Liver (tissue), 9 donors: ENCODE measurements around the gene ZNF827. TPM values are rescaled to one million over a fixed set of nuclear protein-coding genes. Genes with fewer than 3 reads are reported as not detected.

Experiments
- DNase-seq: peaks from one replicate; pipeline ENCODE4 v3.0.0-alpha.2; 2017; ENCODE audit warnings: low spot score
- H3K27ac ChIP-seq, 2 donors: one replicate each; pipeline ENCODE4 v1.7.0; 2013; ENCODE audit warnings: inconsistent platforms in 2 of 2, low read length in 2 of 2, control low read depth in 1 of 2, low read depth in 1 of 2, mild to moderate bottlenecking in 1 of 2
- H3K27me3 ChIP-seq, 4 donors: one replicate each; pipeline versions ENCODE4 v1.6.1 to v1.7.0; 2013; ENCODE audit warnings: low read length in 3 of 4, inconsistent platforms in 1 of 4, mild to moderate bottlenecking in 1 of 4, moderate library complexity in 1 of 4; ENCODE audit not compliant: control insufficient read depth in 4 of 4, insufficient read depth in 4 of 4
- H3K36me3 ChIP-seq, 4 donors: one replicate each; pipeline versions ENCODE4 v1.6.1 to v1.7.0; 2013; ENCODE audit warnings: low read length in 3 of 4, mild to moderate bottlenecking in 3 of 4, low read depth in 1 of 4, moderate library complexity in 1 of 4; ENCODE audit not compliant: control insufficient read depth in 4 of 4, insufficient read depth in 3 of 4
- H3K4me1 ChIP-seq, 4 donors: one replicate each; pipeline versions ENCODE4 v1.6.1 to v1.7.0; 2013; ENCODE audit warnings: low read length in 3 of 4, mild to moderate bottlenecking in 3 of 4, moderate library complexity in 1 of 4; ENCODE audit not compliant: control insufficient read depth in 4 of 4, insufficient read depth in 4 of 4
- H3K4me3 ChIP-seq, 3 donors: one replicate each; pipeline versions ENCODE4 v1.6.1 to v1.7.0; 2013; ENCODE audit warnings: low read length in 3 of 3, control low read depth in 1 of 3, low read depth in 1 of 3, mild to moderate bottlenecking in 1 of 3
- H3K9ac ChIP-seq, 2 donors: one replicate each; pipeline ENCODE4 v1.7.0; 2013; ENCODE audit warnings: low read length in 2 of 2, mild to moderate bottlenecking in 2 of 2, moderate library complexity in 2 of 2, control low read depth in 1 of 2, low read depth in 1 of 2
- H3K9me3 ChIP-seq, 4 donors: one replicate each; pipeline versions ENCODE4 v1.6.1 to v1.7.0; 2013; ENCODE audit warnings: low read length in 3 of 4; ENCODE audit not compliant: control insufficient read depth in 4 of 4
- EGR1 ChIP-seq, 2 donors: IDR thresholded peaks; 2 replicates each; pipeline ENCODE4 v1.6.1; 2016 to 2018; ENCODE audit warnings: antibody characterized with exemption in 2 of 2, low read depth in 2 of 2
- FOXA1 ChIP-seq: IDR thresholded peaks from 2 replicates; pipeline ENCODE4 v1.6.1; 2016; ENCODE audit warnings: antibody characterized with exemption
- FOXA2 ChIP-seq: IDR thresholded peaks from 2 replicates; pipeline ENCODE4 v1.6.1; 2016; ENCODE audit warnings: antibody characterized with exemption
- GABPA ChIP-seq, 2 donors: IDR thresholded peaks in 1 of 2; conservative IDR thresholded peaks in 1 of 2; 2 replicates each; pipeline ENCODE4 v1.6.1; 2016; ENCODE audit warnings: antibody characterized with exemption in 2 of 2, mild to moderate bottlenecking in 1 of 2, moderate library complexity in 1 of 2
- HNF4A ChIP-seq, 2 donors: conservative IDR thresholded peaks; 2 replicates each; pipeline ENCODE4 v1.6.1; 2016; ENCODE audit warnings: antibody characterized with exemption in 2 of 2, mild to moderate bottlenecking in 2 of 2
- HNF4G ChIP-seq: IDR thresholded peaks from 2 replicates; pipeline ENCODE4 v1.6.1; 2016; ENCODE audit warnings: antibody characterized with exemption
- JUND ChIP-seq, 2 donors: IDR thresholded peaks; 2 replicates each; pipeline ENCODE4 v1.6.1; 2016; ENCODE audit warnings: antibody characterized with exemption in 2 of 2
- NR2F2 ChIP-seq: IDR thresholded peaks from 2 replicates; pipeline ENCODE4 v1.6.1; 2016; ENCODE audit warnings: antibody characterized with exemption
- RAD21 ChIP-seq, 2 donors: IDR thresholded peaks; 2 replicates each; pipeline ENCODE4 v1.6.1; 2016; ENCODE audit warnings: antibody characterized with exemption in 2 of 2, mild to moderate bottlenecking in 2 of 2
- RXRA ChIP-seq, 2 donors: IDR thresholded peaks; 2 replicates each; pipeline ENCODE4 v1.6.1; 2017 to 2018; ENCODE audit warnings: antibody characterized with exemption in 2 of 2, mild to moderate bottlenecking in 1 of 2
- SP1 ChIP-seq: IDR thresholded peaks from 2 replicates; pipeline ENCODE4 v1.6.1; 2018; ENCODE audit warnings: antibody characterized with exemption, mild to moderate bottlenecking
- TAF1 ChIP-seq: conservative IDR thresholded peaks from 2 replicates; pipeline ENCODE4 v1.6.1; 2016; ENCODE audit warnings: antibody characterized with exemption, mild to moderate bottlenecking
- YY1 ChIP-seq: IDR thresholded peaks from 2 replicates; pipeline ENCODE4 v1.6.1; 2016; ENCODE audit warnings: antibody characterized with exemption, mild to moderate bottlenecking
- WGBS: extraction: QIAGEN DNeasy Blood & Tissue Kit; methylation state at CpG from one replicate; pipeline ENCODE4 v1.1.7; 2013; 5-methylcytosine and 5-hydroxymethylcytosine counted together
- polyA plus RNA-seq, 2 donors: library from polyadenylated mRNA; stranded (reverse) in 1 of 2; unstranded in 1 of 2; fragments of 200-250 nt in 1 of 2; fragments of >200 nt in 1 of 2; fragmentation: Nextera tagmentation in 1 of 2; extraction: Ambion mirVana in 1 of 2; gene quantifications; one replicate each; pipeline versions ENCODE4 v1.2.1 to v1.2.3, GENCODE V29; 2013 to 2015
- total RNA-seq, 2 donors: library from RNA; depleted of rRNA; stranded (reverse); fragments of >200 nt; gene quantifications; one replicate each; pipeline ENCODE4 v1.2.3, GENCODE V29; 2014
- TF ChIP-seq, protein P1 (sequence below): IDR thresholded peaks from 2 replicates; pipeline ENCODE4 v1.6.1; 2016; ENCODE audit warnings: antibody characterized with exemption
- TF ChIP-seq, protein P2 (sequence below): IDR thresholded peaks from 2 replicates; pipeline ENCODE4 v1.6.1; 2016; ENCODE audit warnings: antibody characterized with exemption
- TF ChIP-seq, protein P3 (sequence below): IDR thresholded peaks from 2 replicates; pipeline ENCODE4 v1.6.1; 2016; ENCODE audit warnings: antibody characterized with exemption
- donor health status: healthy.
- donor health status: healthy.
- donor health status: healthy.
- donor health status: healthy.
- donor health status: healthy.

The ZNF827 gene
- total and polyA plus RNA-seq, 4 donors = 0.46 to 2.9 (median 1.2) TPM

DNA sequence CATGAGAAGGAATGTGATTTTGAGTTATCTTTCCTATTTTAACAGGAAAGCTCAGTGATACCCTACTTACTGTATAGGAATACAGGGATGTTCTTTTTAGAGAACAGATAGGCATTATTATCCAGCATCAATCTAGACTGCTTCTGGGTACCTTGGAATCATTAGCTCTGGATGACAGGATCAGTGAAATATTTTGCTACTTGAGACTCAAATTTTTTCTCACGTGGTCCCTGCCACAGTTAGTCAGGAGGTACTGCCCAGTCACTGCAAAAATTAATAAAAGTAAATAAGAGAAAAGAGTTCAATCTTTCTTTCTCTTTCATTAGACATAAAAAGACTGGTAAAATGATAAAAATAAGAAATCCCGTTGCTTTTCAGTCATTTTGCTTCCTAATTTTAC lies 5.5 kb downstream of the ZNF827 start:
- TF ChIP-seq RAD21 (IDR thresholded peaks at IDR 0.05) = no peak
- no peak for TF ChIP-seq YY1
- TF ChIP-seq HNF4A (conservative IDR thresholded peaks at IDR 0.05) = no peak
- TF ChIP-seq NR2F2 = no peak
- TF ChIP-seq, protein P1, sequence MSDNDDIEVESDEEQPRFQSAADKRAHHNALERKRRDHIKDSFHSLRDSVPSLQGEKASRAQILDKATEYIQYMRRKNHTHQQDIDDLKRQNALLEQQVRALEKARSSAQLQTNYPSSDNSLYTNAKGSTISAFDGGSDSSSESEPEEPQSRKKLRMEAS = no peak
- TF ChIP-seq, protein P2, sequence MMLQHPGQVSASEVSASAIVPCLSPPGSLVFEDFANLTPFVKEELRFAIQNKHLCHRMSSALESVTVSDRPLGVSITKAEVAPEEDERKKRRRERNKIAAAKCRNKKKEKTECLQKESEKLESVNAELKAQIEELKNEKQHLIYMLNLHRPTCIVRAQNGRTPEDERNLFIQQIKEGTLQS = no peak
- TF ChIP-seq RXRA (IDR thresholded peaks at IDR 0.05) = no peak
- no peak for TF ChIP-seq EGR1 (IDR thresholded peaks at IDR 0.05; ENCODE audit: low read depth in 2 of 2)
- TF ChIP-seq FOXA1 = no peak
- TF ChIP-seq SP1 = no peak
- TF ChIP-seq FOXA2 = no peak
- TF ChIP-seq, protein P3, sequence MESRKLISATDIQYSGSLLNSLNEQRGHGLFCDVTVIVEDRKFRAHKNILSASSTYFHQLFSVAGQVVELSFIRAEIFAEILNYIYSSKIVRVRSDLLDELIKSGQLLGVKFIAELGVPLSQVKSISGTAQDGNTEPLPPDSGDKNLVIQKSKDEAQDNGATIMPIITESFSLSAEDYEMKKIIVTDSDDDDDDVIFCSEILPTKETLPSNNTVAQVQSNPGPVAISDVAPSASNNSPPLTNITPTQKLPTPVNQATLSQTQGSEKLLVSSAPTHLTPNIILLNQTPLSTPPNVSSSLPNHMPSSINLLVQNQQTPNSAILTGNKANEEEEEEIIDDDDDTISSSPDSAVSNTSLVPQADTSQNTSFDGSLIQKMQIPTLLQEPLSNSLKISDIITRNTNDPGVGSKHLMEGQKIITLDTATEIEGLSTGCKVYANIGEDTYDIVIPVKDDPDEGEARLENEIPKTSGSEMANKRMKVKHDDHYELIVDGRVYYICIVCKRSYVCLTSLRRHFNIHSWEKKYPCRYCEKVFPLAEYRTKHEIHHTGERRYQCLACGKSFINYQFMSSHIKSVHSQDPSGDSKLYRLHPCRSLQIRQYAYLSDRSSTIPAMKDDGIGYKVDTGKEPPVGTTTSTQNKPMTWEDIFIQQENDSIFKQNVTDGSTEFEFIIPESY = no peak
- 91% methylated on average over 2 of the region's 2 CpGs for WGBS

DNA sequence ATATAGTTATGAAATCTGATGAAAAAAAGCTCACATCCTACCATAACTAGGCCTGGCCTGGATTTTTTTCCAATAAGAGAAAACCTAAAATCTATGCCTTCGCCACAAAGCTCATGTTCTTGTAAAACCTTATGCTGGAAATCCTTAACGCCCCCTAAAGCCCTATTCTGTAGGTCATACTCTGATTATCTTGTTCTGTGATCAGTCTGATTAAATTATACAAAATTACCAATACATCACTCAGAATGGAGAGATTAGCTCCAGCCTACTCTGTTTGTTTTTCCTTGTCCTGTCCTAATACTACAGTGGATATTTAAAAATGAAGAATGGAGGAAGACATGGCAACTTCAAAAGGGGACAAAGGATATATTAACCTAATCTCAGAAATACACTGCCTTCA lies 7.2 kb downstream of the ZNF827 start:
- DNase-seq = no peak
- H3K36me3 ChIP-seq = no peaks in the 10 kb centered on the region
- no peaks in the 10 kb centered on the region for H3K27me3 ChIP-seq
- TF ChIP-seq HNF4G (no peak), RAD21 (IDR thresholded peaks at IDR 0.05) (no peak), GABPA (IDR thresholded peaks at IDR 0.05 in 1 of 2, conservative IDR thresholded peaks at IDR 0.05 in 1 of 2) (no peak), HNF4A (conservative IDR thresholded peaks at IDR 0.05) (no peak), NR2F2 (no peak), SP1 (no peak), FOXA2 (no peak), TAF1 (no peak), FOXA1 (no peak), RXRA (IDR thresholded peaks at IDR 0.05) (no peak)
- TF ChIP-seq, protein P2 = no peak
- TF ChIP-seq, protein P1 = no peak
- H3K9ac ChIP-seq = no peak overlapping the region
- H3K4me1 ChIP-seq = peaks cover 0 to 3% (median 1%) of the 10 kb centered on the region in 4 donors
- H3K4me3 ChIP-seq = no peak overlapping the region
- H3K27ac ChIP-seq = no peak overlapping the region
- H3K9me3 ChIP-seq = no peaks in the 10 kb centered on the region
- 95% methylated on average over 2 of the region's 2 CpGs for WGBS

More for the DNA sequence above, 5.5 kb downstream of the ZNF827 start:
- no peak for DNase-seq
- no peak overlapping the region for H3K9ac ChIP-seq
- H3K9me3 ChIP-seq = no peaks in the 10 kb centered on the region
- no peaks in the 10 kb centered on the region for H3K36me3 ChIP-seq
- H3K4me3 ChIP-seq = no peak overlapping the region
- no peaks in the 10 kb centered on the region for H3K27me3 ChIP-seq
- H3K4me1 ChIP-seq = peaks cover 2 to 9% (median 6%) of the 10 kb centered on the region in 4 donors
- no peak overlapping the region for H3K27ac ChIP-seq

DNA sequence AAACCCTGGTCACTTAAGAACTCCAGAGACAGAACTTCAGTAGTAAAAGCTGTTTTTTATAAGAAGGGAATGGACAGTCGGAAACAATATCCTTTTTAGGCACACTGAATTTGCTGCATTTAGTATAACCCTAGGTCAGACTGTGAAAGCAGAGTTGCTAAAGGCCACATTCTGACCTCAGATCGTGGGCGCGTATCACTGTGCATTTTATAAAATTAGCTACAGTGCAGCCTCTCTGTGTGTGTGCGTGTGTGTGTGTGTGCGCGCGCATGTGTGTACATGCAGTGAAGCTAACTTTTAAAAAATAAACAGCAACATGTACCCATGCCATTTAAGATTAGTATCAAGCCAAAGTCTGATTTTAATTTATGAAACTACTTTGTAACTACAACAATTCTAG lies 8.0 kb downstream of the ZNF827 start:
- Histone ChIP-seq H3K4me1 (no peaks in the 10 kb centered on the region), H3K4me3 (no peak overlapping the region), H3K27me3 (no peaks in the 10 kb centered on the region), H3K36me3 (no peaks in the 10 kb centered on the region), H3K27ac (no peak overlapping the region), H3K9ac (no peak overlapping the region), H3K9me3 (no peaks in the 10 kb centered on the region)
- whole genome bisulfite sequencing = 84% methylated on average over 8 of the region's 8 CpGs
- TF ChIP-seq, protein P1 = no peak
- no peak for TF ChIP-seq TAF1
- peak; percentile 20 to 31 for TF ChIP-seq RXRA (IDR thresholded peaks at IDR 0.05)
- peak; percentile 85 for TF ChIP-seq NR2F2
- no peak for TF ChIP-seq JUND (IDR thresholded peaks at IDR 0.05)
- no peak for TF ChIP-seq FOXA2
- DNase-seq = no peak
